SW480 (cell line): Measurements from ENCODE around the gene LINGO3.

ENCODE experiments used
- DNase-seq: peaks from one replicate; pipeline ENCODE4 v3.0.0-alpha.2; 2016; ENCODE audit warnings: low spot score

LINGO3 gene

DNA sequence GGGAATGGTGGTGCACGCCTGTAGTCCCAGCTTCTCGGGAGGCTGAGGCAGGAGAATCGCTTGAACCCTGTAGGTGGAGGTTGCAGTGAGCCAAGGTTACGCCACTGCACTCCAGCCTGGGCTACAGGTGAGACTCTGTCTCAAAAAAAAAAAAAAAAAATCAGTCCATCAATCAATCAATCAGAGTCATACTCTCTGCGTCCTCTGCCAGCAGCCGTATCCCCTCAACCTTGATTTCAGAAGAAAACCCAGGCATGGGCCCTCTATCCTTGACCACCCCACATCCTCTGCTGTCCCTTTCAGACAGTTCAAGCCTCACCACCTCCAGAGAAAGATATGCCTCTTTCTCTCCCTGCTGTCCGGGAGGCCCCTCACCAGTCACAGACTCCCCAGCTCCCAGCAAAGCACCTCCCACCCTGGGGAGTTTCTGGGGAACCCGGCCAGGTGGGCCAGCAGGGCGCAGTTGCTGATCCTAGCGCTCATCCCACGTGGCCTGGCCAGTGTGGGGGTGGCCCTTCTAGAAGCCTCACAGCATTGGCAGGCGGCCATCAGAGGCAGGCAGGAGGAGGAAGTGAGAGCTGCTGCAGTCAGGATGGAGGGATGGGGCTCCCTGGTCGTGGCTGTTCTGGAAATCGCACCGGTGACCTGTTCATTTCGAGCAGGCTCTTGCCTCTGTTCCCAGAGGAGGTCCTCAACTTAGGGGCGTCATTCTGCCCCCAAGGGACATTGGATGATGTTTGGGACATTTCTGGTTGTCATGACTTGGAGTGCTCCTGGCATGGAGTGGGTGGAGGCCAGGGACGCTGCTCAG is 41.6 kb downstream of the LINGO3 start:
- DNase-seq = no peak

DNA sequence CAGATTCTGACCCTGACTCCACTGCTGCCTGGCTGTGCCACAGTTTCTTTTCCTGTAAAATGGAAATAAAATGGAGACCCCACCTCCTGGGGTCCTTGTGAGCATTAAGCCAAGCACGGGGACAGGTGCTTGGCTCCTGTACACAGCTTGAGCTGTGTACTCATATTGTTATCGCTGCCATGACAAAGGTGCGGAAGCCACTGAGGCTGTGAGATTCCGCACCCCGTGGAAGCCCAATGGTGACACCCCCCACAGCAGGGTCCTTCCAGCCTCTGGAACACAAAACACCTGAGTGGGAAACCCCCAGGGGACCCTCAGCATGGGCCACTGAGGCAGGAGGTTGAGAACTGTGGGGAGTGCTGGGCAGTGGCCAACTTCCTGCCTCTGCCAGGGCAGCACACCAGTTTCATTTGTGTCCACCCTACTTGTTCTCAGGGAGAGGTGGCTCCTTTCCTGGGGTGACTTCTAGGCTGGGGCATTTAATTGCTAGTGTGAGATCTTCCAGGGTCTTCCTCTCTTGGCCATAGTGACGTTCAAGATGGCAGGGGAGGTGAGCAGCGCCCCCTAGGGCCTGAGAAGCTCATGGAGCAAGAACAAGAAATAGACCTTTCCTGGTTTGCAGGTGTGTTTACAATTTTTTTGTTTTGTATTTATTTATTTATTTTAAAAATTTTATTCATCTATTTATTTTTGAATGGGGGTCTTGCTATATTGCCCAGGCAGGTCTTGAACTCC is 46.3 kb downstream of the LINGO3 start:
- no peak for DNase-seq

GRCh38 chr19:2260341-2260805 is 47.6 kb downstream of the LINGO3 start:
- peak; percentile 71 for DNase-seq

- DNase-seq = no peak
Measured at GRCh38 chr19:2259336-2259735, 48.6 kb downstream of the LINGO3 start.
